LoVo (cell line): Measurements from ENCODE around the gene HNRNPLL.
"Not testable (repeated sequence)": the region's sequence is repeated elsewhere in the genome, so short reads cannot be mapped to it uniquely, and the experiment has no call there.

ENCODE experiments used
- DNase-seq: peaks from one replicate; pipeline ENCODE4 v3.0.0-alpha.2; 2016; ENCODE audit warnings: low spot score

The HNRNPLL gene

GRCh38 chr2:38552259-38552658 is 50.5 kb downstream of the HNRNPLL start:
- DNase-seq, result no peak

DNA sequence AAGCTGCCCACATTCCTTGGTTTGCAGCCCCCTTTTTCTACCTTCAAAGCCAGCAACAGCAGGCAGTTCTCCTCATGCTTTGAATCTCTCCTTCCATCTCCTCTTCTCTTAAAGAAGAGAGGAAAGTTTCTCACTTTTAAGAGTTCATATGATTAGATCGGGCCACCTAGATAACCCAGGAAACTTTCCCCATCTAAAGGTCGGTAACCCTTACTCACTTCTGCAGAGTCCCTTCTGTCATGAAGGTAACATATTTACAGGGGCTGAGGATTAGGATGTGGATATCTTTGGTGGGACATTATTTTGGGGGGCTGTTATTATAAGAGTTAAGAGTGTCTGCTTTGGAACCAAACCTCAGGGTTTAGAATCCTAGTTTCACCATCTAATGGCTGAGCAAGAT is 51.0 kb downstream of the HNRNPLL start:
- no peak for DNase-seq

GRCh38 chr2:38551171-38551570 is 51.6 kb downstream of the HNRNPLL start:
- no peak for DNase-seq

DNA sequence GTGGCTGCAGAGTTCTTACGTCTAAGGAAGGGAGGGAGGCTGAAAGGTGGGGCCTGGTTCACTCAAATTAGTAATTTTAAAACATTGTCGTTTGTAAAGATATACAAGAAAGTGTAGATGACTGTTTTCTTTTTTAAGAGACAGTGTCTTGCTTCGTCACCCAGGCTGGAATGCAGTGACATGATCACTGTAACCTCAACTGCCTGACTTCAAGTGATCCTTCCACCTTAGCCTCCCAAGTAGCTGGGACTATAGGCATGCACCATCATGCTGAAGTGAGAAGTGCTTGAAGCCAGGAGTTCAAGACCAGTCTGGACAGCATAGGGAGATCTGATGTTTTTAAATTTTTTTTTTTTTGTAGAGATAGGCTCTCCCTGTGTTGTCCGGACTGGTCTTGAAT is 52.9 kb downstream of the HNRNPLL start:
- DNase-seq, result no peak

DNA sequence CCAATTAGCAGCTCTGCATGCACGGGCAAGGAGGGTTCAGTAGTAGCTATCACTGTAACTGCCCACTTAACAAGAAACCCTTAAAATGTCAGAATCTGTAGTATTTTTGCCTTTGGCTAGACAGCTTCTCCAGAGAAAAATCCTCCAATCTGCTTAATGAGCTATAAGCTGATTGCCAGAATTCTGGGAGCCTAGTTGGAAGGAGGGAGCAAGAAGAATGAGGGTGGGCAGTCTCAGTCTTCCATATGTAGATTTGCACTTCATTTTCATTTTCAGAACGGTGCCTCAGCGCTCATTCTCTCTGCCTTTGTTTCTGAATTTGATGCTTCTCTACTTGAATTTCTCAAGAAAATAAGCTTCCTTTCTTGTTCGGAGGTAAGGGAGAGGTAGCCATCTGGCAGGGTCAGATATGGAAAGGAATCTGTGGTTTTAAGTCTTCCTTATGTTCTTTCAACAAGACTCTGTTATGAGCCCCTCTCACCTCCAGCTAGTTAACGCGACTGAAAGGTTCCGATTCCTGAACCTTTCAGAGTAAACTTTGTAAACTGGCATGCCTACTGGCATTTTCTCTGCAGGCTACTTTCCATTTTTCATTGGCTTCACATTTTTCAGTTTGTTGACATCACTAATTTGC is 53.5 kb downstream of the HNRNPLL start:
- no peak for DNase-seq

DNA sequence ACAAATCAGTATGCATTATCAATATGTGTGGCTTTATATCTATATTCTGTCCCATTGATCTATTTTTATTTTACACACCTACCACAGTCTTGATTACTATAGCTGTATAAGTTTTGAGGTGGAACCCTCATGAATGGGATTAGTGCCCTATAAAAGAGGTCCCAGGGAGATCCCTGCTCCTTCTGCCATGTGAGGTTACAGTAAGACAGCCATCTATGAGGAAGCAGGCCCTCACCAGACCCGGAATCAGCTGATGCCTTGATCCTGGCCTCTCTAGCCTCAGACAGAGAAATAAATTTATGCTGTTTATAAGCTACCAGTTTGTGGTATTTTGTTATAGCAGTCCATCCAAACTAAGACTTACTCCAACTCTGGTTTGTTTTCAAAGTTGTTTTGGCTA is 54.9 kb downstream of the HNRNPLL start:
- DNase-seq, result no peak

GRCh38 chr2:38546585-38546984 is 56.1 kb downstream of the HNRNPLL start:
- no peak for DNase-seq

DNA sequence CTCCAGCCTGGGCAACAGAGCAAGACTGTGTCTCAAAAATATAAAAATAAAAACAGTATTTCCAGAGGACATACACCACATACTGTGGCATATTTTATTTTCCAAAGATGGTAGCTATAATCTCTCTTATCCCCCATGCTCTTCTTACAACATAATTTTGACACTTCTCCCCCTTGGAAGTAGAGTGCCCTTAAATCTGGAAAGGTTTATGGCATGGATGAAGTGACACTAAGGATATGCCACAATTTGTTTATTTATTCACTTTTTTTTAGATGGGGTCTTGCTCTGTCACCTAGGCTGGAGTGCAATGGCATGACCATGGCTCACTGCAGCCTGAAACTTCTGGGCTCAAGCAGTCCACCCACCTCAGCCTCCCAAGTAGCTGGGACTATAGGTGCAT is 56.7 kb downstream of the HNRNPLL start:
- DNase-seq, result no peak

GRCh38 chr2:38542248-38542631 is 60.5 kb downstream of the HNRNPLL start:
- DNase-seq, result not testable (repeated sequence)

- no peak for DNase-seq
Measured at GRCh38 chr2:38540580-38541286, 62.0 kb downstream of the HNRNPLL start.

DNA sequence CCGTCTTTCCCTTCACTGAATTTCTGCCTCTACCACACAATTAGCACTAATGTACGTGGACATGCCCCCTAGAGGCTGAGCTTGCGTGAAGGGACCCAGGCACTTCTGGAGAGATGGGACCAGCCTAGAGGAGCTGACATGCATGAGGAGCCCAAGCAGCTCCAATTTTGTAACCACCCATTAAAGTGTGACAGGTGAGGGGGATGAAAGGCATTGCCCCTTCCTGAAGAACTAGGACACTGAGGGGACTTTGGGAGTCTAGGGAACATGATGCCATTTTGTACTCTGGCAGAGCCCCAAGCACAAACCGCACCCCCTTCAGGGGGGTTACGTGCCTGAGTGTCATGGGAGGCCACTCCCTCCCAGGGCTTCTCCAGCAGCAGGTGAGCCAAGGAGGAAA is 63.6 kb downstream of the HNRNPLL start:
- DNase-seq, result no peak

DNA sequence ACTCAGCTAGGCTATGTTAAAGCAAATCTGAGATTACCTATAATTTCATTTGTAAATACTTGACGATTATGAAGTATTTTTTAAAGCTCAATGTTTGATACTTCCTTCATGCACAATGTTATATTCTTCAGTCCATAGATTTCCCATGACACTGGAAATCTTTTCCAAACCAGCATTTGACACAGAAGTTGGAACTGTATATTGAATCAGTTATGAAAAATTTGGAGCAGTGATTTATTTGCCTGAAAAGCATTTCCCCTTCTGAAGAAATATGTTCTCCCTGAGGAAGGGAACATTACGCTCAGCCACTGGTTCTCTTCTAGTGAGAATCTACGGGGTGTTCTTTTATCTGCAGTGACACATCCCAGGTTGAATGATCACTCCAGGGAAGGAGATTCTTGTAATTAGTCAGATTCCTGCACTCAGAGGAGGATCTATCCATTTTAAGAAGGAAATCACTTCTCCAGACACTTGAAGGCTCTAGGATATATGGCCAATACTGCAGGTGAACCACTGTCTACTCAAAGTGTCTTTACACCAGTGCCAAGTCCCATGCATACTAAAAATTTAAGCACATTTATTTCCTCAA is 64.7 kb downstream of the HNRNPLL start:
- no peak for DNase-seq

DNA sequence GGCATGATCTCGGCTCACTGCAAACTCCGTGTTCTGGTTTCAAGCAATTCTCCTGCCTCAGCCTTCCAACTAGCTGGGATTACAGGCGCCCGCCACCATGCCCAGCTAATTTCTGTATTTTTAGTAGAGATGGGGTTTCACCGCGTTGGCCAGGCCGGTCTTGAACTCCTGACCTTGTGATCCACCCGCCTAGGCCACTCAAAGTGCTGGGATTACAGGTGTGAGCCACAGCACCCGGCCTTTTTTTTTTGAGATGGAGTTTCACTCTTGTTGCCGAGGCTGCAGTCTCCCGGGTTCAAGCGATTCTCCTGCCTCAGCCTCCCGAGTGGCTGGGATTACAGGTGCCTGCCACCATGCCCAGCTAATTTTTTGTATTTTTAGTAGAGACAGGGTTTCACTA is 65.4 kb downstream of the HNRNPLL start:
- DNase-seq, result not testable (repeated sequence)

DNA sequence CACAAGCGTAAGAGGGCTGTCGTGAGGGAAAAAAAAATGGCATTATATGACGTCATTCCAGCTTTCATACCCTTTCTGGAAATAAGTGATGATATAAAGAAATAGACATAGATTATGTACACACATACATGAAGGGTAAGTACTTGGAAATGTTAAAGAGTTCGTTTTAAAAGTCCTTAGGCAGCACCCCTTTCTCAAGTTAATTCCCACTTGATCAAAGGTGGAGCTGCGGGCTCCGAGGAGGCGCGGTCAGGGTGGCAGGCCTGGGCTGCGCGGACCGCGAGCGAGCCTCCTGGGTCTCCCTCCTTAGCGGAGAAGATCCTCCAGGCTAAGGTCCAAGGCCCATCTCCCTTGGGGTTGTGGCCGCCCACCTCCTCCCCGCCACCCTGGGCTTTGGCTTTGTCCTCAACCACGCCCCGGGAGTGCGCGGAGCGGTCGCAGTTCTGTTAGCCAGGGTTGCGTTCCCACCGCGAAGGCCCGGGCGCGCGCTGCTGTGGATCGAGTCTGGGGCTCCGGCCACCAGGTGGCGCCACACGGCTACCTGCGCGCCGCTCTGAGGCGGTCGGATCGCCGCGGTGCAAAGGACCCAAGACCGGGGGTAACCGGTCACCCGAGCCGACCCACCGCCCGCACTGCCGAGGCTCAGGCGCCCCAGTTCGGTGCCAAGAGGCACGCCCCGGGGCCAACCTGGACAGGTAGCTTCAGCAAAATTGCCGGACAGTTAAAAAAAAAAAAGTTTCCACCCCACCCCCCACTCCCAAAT is 66.8 kb downstream of the HNRNPLL start:
- DNase-seq, result peak; percentile 80

GRCh38 chr2:38535404-38535743 is 67.4 kb downstream of the HNRNPLL start:
- no peak for DNase-seq

GRCh38 chr2:38534746-38535403 is 67.9 kb downstream of the HNRNPLL start:
- DNase-seq, result no peak

DNA sequence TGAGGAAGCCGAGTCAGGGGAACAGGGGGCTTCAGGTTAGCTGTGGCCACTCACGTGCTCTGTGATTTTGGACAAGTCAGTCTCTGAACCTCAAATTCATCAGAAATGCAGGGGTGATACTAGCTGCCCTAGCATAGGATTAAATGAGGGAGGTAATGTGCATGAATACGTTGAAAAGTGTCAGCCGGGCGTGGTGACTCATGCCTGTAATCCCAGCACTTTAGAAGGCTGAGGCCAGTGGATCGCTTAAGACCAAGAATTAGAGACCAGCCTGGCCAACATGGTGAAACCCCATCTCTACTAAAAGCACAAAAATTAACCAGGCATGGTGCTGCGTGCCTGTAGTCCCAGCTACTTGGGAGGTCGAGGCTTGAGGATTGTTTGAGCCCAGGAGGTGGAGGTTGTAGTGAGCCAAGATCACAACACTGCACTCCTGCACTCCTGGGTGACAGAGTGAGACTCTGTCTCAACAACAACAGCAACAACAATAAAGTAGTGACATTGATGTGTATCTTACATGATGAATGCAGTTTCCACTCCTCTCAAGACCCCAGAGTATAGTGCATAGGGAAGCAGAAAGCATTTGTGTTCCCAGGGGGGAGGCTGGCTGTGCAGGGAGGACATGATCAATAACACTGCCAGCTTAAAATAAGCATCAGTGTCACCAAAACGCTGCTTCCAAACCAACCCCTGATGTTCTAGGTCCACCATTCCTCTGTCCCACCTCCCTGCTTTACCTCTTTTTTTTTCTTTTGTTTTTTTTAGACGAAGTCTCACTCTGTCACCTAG is 68.8 kb downstream of the HNRNPLL start:
- DNase-seq, result no peak

- no peak for DNase-seq
Measured at GRCh38 chr2:38533180-38533579, 69.5 kb downstream of the HNRNPLL start.

DNA sequence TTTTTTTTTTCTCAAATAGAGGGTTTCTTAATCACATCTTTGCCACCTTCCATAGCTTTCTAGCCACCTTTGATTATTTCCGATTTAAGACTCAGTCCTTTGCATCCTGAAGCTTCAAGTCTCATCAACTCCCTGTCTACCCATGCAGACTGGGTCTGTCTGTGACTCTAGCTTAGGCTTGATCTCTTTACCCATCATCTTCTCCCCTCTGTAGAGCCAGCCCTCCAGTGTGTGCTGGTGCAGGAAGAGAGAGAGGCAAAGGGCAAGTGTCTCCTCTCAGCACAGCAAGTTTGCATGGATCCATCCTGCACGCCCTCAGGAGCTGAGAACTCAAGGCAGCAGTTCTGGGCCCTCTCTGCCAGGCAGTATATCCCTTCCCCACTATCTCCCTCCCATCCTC is 70.4 kb downstream of the HNRNPLL start:
- no peak for DNase-seq

GRCh38 chr2:38529208-38529607 is 73.5 kb downstream of the HNRNPLL start:
- no peak for DNase-seq

GRCh38 chr2:38528534-38528933 is 74.2 kb downstream of the HNRNPLL start:
- DNase-seq, result no peak

GRCh38 chr2:38528008-38528442 is 74.7 kb downstream of the HNRNPLL start:
- DNase-seq, result peak; percentile 40
